Type B pancreatic cell (in vitro differentiated cells): ENCODE data around the gene ZDHHC8. TPM values are rescaled to one million over a fixed set of nuclear protein-coding genes. Genes with fewer than 3 reads are reported as not detected.

Experiments
- DNase-seq: peaks from one replicate; pipeline ENCODE4 v3.0.0; 2021; ENCODE audit warnings: mixed read lengths; ENCODE audit not compliant: unreplicated experiment; ENCODE audit errors: extremely low spot score
- H3K27ac Mint-ChIP-seq: 2 replicates; pipeline ENCODE4 v1.8.0; 2021; ENCODE audit warnings: mild to moderate bottlenecking, mixed read lengths
- H3K27me3 Mint-ChIP-seq: 2 replicates; pipeline ENCODE4 v1.8.0; 2021; ENCODE audit warnings: mixed read lengths
- H3K36me3 Mint-ChIP-seq: 2 replicates; pipeline ENCODE4 v1.8.0; 2021; ENCODE audit warnings: mixed read lengths
- H3K4me1 Mint-ChIP-seq: one replicate; pipeline ENCODE4 v1.8.0; 2021; ENCODE audit warnings: mixed read lengths; ENCODE audit not compliant: unreplicated experiment
- H3K4me3 Mint-ChIP-seq: 2 replicates; pipeline ENCODE4 v1.8.0; 2021; ENCODE audit warnings: mild to moderate bottlenecking, mixed read lengths
- H3K9me3 Mint-ChIP-seq: 2 replicates; pipeline ENCODE4 v1.8.0; 2021; ENCODE audit warnings: mixed read lengths
- total RNA-seq: library from RNA; stranded (reverse); gene quantifications from 2 replicates; pipeline ENCODE4 v1.2.1, GENCODE V29; 2021; ENCODE audit warnings: low replicate concordance
- TF ChIP-seq, protein P1 (sequence below): fragments of 200-600 bp; sonication (generic); conservative IDR thresholded peaks from 2 replicates; pipeline ENCODE4 v1.5.0; 2021; ENCODE audit warnings: antibody characterized with exemption, mild to moderate bottlenecking

The ZDHHC8 gene
- total RNA-seq, 1 donor from 2014 or later, result 73.6 TPM

DNA sequence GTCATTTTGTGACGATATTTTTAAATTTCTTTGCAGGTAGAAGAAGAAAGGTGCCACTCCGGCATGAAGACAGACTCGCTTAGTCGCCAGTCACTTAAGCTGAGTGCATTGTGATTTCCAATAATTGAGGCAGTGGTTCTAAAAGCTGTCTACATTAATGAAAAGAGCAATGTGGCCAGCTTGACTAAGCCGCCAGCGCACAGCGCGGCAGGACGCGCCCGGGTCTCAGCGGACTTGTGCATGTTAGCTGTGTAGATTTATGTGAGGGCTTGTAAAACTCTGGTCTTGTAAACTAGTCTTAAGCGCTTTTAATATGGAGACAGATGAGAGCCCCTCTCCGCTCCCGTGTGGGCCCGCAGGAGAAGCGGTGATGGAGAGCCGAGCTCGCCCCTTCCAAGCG is 46.0 kb upstream of the ZDHHC8 start:
- H3K4me3 Mint-ChIP-seq, result no peak overlapping the region
- H3K36me3 Mint-ChIP-seq, result peaks cover 36% of the 10 kb centered on the region
- TF ChIP-seq, protein P1, sequence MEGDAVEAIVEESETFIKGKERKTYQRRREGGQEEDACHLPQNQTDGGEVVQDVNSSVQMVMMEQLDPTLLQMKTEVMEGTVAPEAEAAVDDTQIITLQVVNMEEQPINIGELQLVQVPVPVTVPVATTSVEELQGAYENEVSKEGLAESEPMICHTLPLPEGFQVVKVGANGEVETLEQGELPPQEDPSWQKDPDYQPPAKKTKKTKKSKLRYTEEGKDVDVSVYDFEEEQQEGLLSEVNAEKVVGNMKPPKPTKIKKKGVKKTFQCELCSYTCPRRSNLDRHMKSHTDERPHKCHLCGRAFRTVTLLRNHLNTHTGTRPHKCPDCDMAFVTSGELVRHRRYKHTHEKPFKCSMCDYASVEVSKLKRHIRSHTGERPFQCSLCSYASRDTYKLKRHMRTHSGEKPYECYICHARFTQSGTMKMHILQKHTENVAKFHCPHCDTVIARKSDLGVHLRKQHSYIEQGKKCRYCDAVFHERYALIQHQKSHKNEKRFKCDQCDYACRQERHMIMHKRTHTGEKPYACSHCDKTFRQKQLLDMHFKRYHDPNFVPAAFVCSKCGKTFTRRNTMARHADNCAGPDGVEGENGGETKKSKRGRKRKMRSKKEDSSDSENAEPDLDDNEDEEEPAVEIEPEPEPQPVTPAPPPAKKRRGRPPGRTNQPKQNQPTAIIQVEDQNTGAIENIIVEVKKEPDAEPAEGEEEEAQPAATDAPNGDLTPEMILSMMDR, result no peak
- H3K4me1 Mint-ChIP-seq, result peaks cover 32% of the 10 kb centered on the region
- no peaks in the 10 kb centered on the region for H3K27me3 Mint-ChIP-seq
- no peaks in the 10 kb centered on the region for H3K9me3 Mint-ChIP-seq
- no peak for DNase-seq
- H3K27ac Mint-ChIP-seq, result no peak overlapping the region

DNA sequence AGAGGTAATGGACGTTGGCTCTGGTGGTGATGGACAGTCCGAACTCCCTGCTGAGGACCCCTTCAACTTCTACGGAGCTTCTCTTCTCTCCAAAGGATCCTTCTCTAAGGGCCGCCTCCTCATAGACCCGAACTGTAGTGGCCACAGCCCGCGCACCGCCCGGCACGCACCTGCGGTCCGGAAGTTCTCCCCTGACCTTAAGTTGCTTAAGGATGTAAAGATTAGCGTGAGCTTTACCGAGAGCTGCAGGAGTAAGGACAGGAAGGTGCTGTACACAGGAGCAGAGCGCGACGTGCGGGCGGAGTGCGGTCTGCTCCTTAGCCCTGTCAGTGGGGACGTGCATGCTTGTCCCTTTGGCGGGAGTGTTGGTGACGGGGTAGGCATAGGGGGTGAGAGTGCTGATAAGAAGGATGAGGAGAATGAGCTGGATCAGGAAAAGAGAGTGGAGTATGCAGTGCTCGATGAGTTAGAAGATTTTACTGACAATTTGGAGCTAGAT is 45.5 kb upstream of the ZDHHC8 start:
- H3K36me3 Mint-ChIP-seq, result peaks cover 40% of the 10 kb centered on the region
- TF ChIP-seq, protein P1, result no peak
- no peaks in the 10 kb centered on the region for H3K9me3 Mint-ChIP-seq
- H3K4me3 Mint-ChIP-seq, result no peak overlapping the region
- no peak overlapping the region for H3K27ac Mint-ChIP-seq
- no peak for DNase-seq
- peaks cover 32% of the 10 kb centered on the region for H3K4me1 Mint-ChIP-seq
- no peaks in the 10 kb centered on the region for H3K27me3 Mint-ChIP-seq

DNA sequence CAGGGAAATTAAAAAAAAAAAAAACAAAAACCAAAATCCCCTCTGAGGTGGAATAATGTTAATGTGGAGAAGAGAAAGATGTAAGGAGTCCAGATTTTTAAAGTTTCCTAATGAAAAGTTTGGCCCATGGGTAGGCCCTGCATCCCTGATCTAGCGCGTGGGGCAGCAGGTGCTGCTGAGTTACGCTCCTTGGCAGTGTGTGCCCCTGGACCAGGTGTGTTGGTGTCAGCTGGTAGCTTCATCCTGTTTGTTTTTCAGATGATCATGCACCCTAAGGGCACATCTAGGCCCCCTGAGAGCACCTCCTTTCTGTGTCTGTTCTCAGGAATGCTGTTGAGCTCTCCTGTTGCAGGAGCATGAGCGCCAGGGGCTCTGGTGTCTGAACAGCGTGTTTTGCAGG is 44.8 kb upstream of the ZDHHC8 start:
- no peak overlapping the region for H3K4me3 Mint-ChIP-seq
- peaks cover 28% of the 10 kb centered on the region for H3K4me1 Mint-ChIP-seq
- H3K27me3 Mint-ChIP-seq, result no peaks in the 10 kb centered on the region
- TF ChIP-seq, protein P1, result no peak
- no peaks in the 10 kb centered on the region for H3K9me3 Mint-ChIP-seq
- DNase-seq, result no peak
- no peak overlapping the region for H3K27ac Mint-ChIP-seq
- H3K36me3 Mint-ChIP-seq, result peaks cover 42% of the 10 kb centered on the region

DNA sequence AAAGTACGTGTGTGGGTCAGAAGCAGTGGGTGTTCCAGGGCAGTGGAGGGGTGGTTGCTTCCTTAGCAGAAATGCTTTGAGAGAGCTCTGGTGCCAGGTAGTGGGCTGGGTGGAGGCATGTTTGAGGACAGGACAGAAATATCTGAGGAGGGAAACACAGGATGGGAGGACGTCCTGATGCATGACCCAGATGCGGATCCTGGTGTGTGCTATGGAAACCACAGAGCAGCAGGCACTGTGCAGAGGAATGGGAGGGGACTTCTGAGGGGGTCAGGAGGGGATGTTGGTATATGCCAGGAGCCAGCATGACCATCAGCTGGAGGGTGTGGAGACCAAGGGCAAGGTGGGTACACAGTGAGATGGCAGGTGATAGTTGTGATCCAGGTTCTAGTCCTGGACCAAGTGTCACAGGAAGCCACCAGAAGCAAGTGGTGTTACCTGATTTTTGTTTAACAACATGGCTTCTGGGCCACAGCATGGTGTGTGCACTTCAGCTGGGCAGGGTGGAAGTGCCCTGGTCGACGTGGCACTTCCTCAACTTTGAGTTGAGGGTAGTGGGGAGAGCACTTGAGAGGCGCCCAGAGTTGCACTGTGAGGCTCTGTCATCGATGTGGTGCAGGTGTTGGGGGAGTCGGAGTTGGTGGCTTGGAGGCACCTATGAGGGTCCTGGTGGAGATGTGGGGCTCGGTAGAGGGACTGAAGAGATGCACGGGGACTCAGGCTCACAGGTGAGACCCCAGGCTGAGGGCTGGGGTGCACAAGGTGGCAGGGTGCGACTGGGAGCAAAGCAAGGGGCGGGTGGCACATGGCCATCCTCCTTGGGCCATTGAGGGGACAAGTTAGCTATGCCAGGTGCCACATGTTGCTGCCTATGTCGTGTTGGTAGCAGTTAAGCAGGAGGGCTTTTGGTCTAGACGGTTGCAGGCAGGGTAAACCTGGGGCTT is 44.0 kb upstream of the ZDHHC8 start:
- H3K27me3 Mint-ChIP-seq, result no peaks in the 10 kb centered on the region
- peaks cover 25% of the 10 kb centered on the region for H3K4me1 Mint-ChIP-seq
- TF ChIP-seq, protein P1, result no peak
- H3K36me3 Mint-ChIP-seq, result peaks cover 42% of the 10 kb centered on the region
- no peak overlapping the region for H3K27ac Mint-ChIP-seq
- DNase-seq, result no peak
- no peaks in the 10 kb centered on the region for H3K9me3 Mint-ChIP-seq
- H3K4me3 Mint-ChIP-seq, result no peak overlapping the region

DNA sequence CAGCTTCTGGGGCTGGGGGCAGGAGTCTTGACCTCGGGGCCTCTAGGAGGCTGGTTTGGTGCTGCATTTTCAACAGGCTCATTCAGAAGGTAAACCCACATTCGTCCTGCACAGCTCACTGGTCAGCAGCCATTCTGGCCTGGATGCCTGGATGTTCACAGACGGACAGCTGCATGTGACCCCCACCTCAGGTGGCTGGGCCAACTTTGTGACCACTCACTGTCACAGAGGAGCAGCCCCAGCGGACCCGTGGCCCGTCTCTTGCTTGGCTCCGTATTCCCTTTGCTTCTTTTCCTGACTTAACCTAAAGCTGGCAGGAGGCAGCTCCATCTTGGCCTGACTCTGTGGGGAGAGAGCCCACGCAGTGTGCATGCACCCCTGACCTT is 43.3 kb upstream of the ZDHHC8 start:
- Mint-ChIP-seq H3K4me3 (no peak overlapping the region), H3K27me3 (no peaks in the 10 kb centered on the region), H3K4me1 (peaks cover 18% of the 10 kb centered on the region), H3K36me3 (peaks cover 35% of the 10 kb centered on the region), H3K27ac (no peak overlapping the region), H3K9me3 (no peaks in the 10 kb centered on the region)
- TF ChIP-seq, protein P1, result no peak
- no peak for DNase-seq
